Gastrocnemius medialis (tissue), 4 donors: ENCODE data around the gene SFR1. TPM values are rescaled to one million over a fixed set of nuclear protein-coding genes. Genes with fewer than 3 reads are reported as not detected.
A peak's percentile ranks its signal among the peaks of the same experiment; 100 is the strongest.

Experiments used
- ATAC-seq, 2 donors: fragments of 150-250 bp; one replicate each; pipeline ENCODE4 v1.9.1; 2016
- DNase-seq, 2 donors: peaks; one replicate each; pipeline ENCODE4 v3.0.0-alpha.2; 2019
- H3K27ac ChIP-seq, 4 donors: fragments of 200-600 bp; sonication (generic); 1 replicate in 1 of 4; 2 replicates in 3 of 4; pipeline ENCODE4 v1.5.1; 2016 to 2018; ENCODE audit warnings: mild to moderate bottlenecking in 2 of 4, moderate library complexity in 1 of 4
- H3K27me3 ChIP-seq, 3 donors: fragments of 200-600 bp; sonication (generic) in 2 of 3; 1 replicate in 1 of 3; 2 replicates in 2 of 3; pipeline versions ENCODE4 v1.5.1 to v1.6.0; 2016 to 2019; ENCODE audit warnings: mild to moderate bottlenecking in 1 of 3, moderate library complexity in 1 of 3
- H3K36me3 ChIP-seq, 2 donors: fragments of 200-600 bp; sonication (generic) in 1 of 2; one replicate each; pipeline ENCODE4 v1.5.1; 2017 to 2018
- H3K4me1 ChIP-seq, 2 donors: fragments of 200-600 bp; sonication (generic) in 1 of 2; one replicate each; pipeline ENCODE4 v1.5.1; 2016 to 2017; ENCODE audit warnings: mild to moderate bottlenecking in 2 of 2
- H3K4me3 ChIP-seq, 4 donors: fragments of 200-600 bp; sonication (generic) in 3 of 4; 1 replicate in 1 of 4; 2 replicates in 3 of 4; pipeline ENCODE4 v1.5.1; 2016 to 2019; ENCODE audit warnings: mild to moderate bottlenecking in 2 of 4
- H3K9me3 ChIP-seq, 3 donors: fragments of 200-600 bp; sonication (generic) in 2 of 3; 1 replicate in 1 of 3; 2 replicates in 2 of 3; pipeline ENCODE4 v1.5.1; 2016 to 2019
- CTCF ChIP-seq, 5 experiments: fragments of 450-650 bp in 3 of 5; fragments of 200-600 bp in 2 of 5; sonication (generic) in 2 of 5; IDR thresholded peaks in 4 of 5; conservative IDR thresholded peaks in 1 of 5; 1 replicate in 4 of 5; 2 replicates in 1 of 5; pipeline ENCODE4 v1.5.1; 2016 to 2019; ENCODE audit warnings: antibody characterized with exemption in 5 of 5, mild to moderate bottlenecking in 3 of 5, moderate library complexity in 3 of 5
- POLR2A ChIP-seq, 2 donors: fragments of 450-650 bp; IDR thresholded peaks; one replicate each; pipeline ENCODE4 v1.6.1; 2017; ENCODE audit warnings: antibody characterized with exemption in 2 of 2, mild to moderate bottlenecking in 2 of 2, moderate library complexity in 2 of 2
- in situ Hi-C, 4 donors: fragments of 200-750 bp; cut with MboI; loops; one replicate each; pipeline versions ENCODE4 v1.15.0 to v1.8.0; 2017; ENCODE audit warnings: low sequenced_read_pairs in 4 of 4
- intact Hi-C: fragments of 100-400 bp; cut with DNase I; formaldehyde crosslinking; loops from one replicate; pipeline ENCODE4 v1.15.1; 2023; ENCODE audit warnings: low total_unique reads
- total RNA-seq, 4 donors: library from RNA; depleted of rRNA; stranded (reverse); fragments of >200 nt; gene quantifications; one replicate each; pipeline versions ENCODE4 v1.1.0 to v1.2.3, GENCODE V29; 2016

The SFR1 gene
- total RNA-seq, 4 donors from 2014 or later, result 2.4 to 7.7 (median 4.7) TPM

GRCh38 chr10:104123397-104123796, 1.4 kb downstream of the SFR1 start:
- no peak for TF ChIP-seq POLR2A (IDR thresholded peaks at IDR 0.05)
- TF ChIP-seq CTCF (IDR thresholded peaks at IDR 0.05 in 4 of 5, conservative IDR thresholded peaks at IDR 0.05 in 1 of 5), result no peak
- Histone ChIP-seq H3K27me3 (no peaks in the 10 kb centered on the region), H3K9me3 (no peaks in the 10 kb centered on the region), H3K4me1 (peaks cover 7% of the 10 kb centered on the region in 2 donors), H3K36me3 (no peaks in the 10 kb centered on the region), H3K4me3 (no peak overlapping the region), H3K27ac (peak overlapping the region in 1 of 4 donors; percentile 96)
- in situ Hi-C loops, result loop anchor here (10.0 to 25.0 kb wide), 5 partner anchors 159 to 239 kb away; partner anchors contain the start of genes SLK (in 1 of the 4) and STN1 (in 1 of the 4)
- ATAC-seq, result no peak
- no peak for DNase-seq
- intact Hi-C loops, result loop anchor here (5.0 kb wide), 1 partner anchor 134 kb away; no protein-coding TSS in a partner anchor

- ATAC-seq (no peak), DNase-seq (no peak)
- intact Hi-C loops, result no loop called here
- no peak overlapping the region for H3K27ac ChIP-seq
- H3K9me3 ChIP-seq, result no peaks in the 10 kb centered on the region
- TF ChIP-seq CTCF (IDR thresholded peaks at IDR 0.05 in 4 of 5, conservative IDR thresholded peaks at IDR 0.05 in 1 of 5) (no peak), POLR2A (IDR thresholded peaks at IDR 0.05) (no peak)
- in situ Hi-C loops, result loop anchor here in 2 of 4 donors (10.0 kb wide), 3 partner anchors 163 to 243 kb away; partner anchors contain the start of gene SLK (in 1 of the 2)
- peaks cover 0 to 5% of the 10 kb centered on the region in 2 donors for H3K4me1 ChIP-seq
- no peak overlapping the region for H3K4me3 ChIP-seq
- no peaks in the 10 kb centered on the region for H3K36me3 ChIP-seq
- H3K27me3 ChIP-seq, result no peaks in the 10 kb centered on the region
Measured at GRCh38 chr10:104127411-104127810, 5.4 kb downstream of the SFR1 start.

- H3K4me3 ChIP-seq, result no peak overlapping the region
- H3K4me1 ChIP-seq, result no peaks in the 10 kb centered on the region
- TF ChIP-seq CTCF (IDR thresholded peaks at IDR 0.05 in 4 of 5, conservative IDR thresholded peaks at IDR 0.05 in 1 of 5) (no peak), POLR2A (IDR thresholded peaks at IDR 0.05) (no peak)
- H3K9me3 ChIP-seq, result no peaks in the 10 kb centered on the region
- H3K27ac ChIP-seq, result no peak overlapping the region
- ATAC-seq (no peak), DNase-seq (no peak)
- in situ Hi-C loops (loop anchor here in 2 of 4 donors (10.0 kb wide), 3 partner anchors 163 to 243 kb away; partner anchors contain the start of gene SLK (in 1 of the 2)), intact Hi-C loops (no loop called here)
- no peaks in the 10 kb centered on the region for H3K36me3 ChIP-seq
- no peaks in the 10 kb centered on the region for H3K27me3 ChIP-seq
Measured at GRCh38 chr10:104128214-104128613, 6.2 kb downstream of the SFR1 start.

GRCh38 chr10:104130041-104130440, 8.1 kb downstream of the SFR1 start:
- in situ Hi-C loops, result no loop called here

More at GRCh38 chr10:104130041-104130440, 8.1 kb downstream of the SFR1 start:
- Histone ChIP-seq H3K9me3 (no peaks in the 10 kb centered on the region), H3K27ac (no peak overlapping the region), H3K4me3 (no peak overlapping the region), H3K27me3 (no peaks in the 10 kb centered on the region), H3K4me1 (no peaks in the 10 kb centered on the region), H3K36me3 (no peaks in the 10 kb centered on the region)
- intact Hi-C loops, result no loop called here
- no peak for DNase-seq
- TF ChIP-seq CTCF (IDR thresholded peaks at IDR 0.05 in 4 of 5, conservative IDR thresholded peaks at IDR 0.05 in 1 of 5) (no peak), POLR2A (IDR thresholded peaks at IDR 0.05) (no peak)
- no peak for ATAC-seq
